ENCODE results near the gene MSI2.

MSI2 gene

DNA sequence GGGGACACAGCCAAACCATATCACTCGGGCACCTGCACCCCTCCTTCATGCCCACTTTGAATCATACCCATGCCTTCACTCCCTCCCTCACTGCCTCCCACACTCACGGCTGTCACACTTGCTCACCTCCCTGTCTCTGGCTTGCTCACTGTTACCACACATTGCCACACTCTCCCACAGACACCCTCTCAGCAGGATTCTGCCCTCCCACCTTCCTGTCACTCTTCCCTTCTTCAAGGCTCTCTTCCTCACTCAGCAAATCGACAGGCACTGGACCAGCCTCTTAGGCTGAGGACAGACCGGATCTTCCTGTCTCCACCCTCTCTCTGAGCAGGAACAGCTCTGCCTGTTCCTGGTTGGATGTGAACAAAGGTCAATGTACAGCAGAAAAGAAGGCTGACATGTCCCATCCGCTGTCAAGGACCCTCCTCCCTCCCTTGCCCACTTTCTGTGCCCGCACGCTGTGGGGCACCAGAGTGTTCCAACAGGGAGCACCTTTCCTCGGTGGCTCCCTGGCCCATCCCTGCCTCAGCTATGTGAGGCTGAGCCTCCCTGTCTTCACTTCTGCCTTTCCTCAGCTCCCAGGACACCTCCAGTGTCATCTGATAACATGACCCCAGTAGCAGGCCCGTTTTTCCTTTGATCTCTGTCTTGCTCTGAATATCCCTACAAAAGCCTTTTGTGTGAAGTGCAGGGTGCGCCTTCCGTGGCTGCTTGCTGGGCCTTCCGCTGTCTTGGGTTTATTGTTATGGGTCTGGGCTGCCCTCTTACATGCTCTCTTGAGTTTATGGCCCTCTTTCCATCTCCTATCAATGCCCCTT lies 441.8 kb downstream of the MSI2 start:
- DNase-seq: no peak

DNA sequence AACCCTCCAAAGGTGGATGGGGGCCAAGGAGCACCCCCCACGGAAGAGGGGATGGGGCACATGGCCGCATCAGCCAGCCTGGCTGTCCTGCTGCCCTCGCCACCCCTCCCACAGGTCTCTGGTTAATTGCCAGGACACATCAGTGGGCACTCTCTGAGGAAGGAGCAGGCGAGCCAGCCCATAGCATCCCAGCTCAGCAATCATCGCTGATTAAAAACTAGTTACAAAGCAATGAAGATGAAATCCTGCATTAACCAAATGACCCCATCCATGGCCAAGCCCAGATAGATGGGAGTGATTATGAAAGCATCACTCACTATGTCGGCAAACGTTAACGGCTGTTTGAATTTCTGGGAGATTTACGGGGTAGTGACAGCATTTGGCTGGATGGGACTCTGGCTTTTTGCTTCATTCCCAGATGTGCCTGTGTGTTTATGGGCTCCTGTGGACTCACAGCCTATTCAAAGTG lies 443.5 kb downstream of the MSI2 start:
- DNase-seq: no peak

DNA sequence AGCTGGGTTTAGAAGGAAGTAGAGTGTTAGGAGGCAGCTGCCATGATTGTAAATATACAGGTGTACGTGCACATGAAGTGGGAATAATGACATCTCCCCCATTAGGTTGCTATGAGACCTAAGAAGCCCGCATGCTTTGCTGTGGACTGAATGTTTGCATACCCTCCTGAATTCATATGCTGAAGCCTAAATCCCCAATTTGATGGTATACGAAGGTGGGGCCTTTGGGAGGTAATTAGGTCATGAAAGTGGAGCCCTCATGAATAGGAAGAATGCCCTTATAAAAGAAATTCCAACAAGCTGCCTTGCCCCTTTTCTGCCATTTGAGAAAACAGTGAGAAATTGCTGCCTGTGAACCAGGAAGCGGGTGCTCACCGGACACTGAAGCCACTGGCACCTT lies 444.8 kb downstream of the MSI2 start:
- no peak for DNase-seq

DNA sequence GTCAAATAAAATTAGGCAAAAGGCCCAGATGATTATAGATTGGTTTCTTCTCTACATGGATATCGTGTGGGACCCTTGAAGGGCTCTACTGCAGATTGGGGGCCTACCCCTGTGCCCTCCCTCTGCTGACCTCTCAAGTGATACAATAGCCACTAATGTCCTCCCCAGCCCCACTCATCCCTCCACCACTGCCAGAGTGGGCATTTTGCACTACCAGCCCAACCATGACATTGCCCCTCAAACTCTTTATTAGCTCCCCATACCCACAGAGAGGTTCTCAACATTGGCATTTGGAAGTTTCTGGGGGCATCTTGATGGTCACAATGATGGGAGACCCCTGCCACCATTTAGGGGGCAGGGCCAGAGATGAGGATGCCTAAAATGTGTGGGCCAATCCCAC lies 446.9 kb downstream of the MSI2 start:
- no peak for DNase-seq

DNA sequence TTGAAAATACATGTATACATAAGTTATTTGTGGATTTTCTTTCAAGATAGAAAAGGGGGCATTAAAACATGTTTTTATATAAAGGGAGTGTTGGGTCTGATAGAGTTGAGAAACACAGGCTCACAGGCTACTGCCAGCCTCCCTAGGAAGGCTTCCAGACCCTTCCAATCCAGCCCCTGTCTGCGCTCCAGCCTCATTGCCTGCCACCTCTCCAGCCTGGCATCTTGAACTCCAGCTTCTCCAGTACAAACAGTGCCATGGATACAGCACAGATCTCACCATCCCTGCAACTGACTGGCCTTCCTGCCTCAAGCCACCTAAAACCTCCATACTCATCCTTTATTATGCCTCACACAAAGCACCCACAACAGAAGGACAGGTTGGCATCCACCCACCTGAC lies 448.1 kb downstream of the MSI2 start:
- no peak for DNase-seq

DNA sequence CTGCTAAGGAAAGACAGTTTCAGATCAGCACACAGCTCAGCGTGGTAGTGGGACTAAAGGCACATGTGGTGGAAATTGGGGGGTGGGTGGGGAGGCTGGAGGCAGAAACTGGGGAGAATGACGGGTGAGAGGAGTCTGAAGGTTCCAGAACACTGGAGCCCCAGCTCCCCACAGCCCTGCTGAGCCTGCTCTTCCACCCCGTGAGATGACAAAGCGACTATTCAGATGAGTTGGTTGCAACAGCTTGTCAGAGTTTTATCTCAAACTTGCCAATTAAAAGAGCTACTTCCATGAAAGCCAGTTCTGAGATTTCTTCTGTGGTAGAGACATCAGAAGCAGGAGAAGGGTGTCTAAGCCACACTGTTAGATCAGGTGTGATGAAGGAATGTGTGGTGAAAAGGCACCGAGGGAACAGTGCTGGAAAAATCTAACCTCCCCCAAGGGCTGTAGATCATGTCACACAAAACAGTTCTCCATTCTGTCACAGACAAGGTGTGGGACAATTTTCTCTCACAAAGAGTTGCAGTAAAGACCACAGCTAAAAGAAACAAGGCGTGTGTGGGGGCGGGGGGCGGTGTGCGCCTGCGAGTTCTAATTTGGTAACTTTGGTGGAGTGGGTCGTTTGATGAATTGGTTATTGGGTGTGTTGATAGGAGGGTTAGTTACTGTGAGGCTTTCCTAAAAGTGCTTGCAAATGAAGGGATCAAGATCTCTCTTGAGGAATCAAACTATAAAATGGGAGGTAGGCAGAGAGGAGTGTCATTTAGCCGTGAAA lies 449.8 kb downstream of the MSI2 start:
- no peak for DNase-seq

DNA sequence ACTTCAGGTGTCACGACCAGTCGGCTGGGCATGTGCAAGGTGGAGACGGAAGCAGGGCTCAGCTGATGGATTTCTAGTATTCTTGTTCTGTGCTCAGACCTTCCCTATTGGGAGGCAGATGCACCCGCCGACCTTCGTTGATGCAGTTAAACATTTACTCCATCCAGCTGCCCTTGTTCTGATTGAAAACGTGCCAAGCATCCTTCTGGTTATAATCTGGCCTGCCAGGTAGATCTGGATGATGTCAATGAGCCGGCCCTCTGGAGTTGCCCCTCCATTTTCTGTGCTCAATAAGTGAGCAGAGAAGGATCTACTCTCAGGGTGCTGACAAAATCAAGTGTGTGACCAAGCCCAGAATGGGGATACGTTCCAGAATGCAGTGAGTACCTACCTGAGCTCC lies 450.4 kb downstream of the MSI2 start:
- no peak for DNase-seq

DNA sequence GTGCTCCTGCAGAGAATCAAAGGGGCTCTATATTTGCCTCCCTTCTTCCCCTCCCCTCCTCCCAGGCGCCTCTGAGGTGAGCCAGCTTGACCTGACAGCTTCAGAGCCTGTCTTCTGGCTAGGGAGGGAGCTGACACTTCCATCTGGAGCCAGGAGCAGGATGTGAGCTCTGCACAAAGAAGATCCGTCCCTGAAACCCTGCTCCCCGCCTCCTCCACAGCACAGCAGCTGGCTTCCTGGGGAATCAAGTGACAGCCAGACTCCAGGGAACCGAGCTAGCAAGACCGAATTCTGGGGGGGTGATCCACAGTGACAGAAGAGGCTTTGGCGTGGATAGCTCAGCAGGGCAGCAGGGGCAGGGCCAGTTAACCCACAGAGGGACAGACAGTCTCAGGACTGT lies 451.6 kb downstream of the MSI2 start:
- DNase-seq: no peak

DNA sequence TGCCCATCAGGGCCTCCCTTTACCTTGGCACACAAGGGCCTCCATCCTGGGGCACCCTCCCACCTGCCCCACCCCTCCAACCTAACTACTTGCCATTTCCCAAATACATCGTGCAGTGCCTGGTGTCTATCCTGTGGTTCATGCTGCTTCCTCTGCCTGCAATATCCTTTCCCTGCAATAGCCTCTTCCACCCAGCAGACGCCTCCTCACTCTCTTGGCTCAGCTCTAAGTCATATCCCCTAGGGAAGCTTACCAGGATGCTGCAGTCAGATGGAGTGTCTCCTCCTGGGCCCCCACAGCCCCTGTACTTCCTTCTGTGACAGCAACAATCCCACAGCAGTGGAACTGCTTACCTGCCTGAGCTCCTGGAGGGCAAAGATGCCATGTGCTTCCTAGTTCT lies 452.1 kb downstream of the MSI2 start:
- no peak for DNase-seq

DNA sequence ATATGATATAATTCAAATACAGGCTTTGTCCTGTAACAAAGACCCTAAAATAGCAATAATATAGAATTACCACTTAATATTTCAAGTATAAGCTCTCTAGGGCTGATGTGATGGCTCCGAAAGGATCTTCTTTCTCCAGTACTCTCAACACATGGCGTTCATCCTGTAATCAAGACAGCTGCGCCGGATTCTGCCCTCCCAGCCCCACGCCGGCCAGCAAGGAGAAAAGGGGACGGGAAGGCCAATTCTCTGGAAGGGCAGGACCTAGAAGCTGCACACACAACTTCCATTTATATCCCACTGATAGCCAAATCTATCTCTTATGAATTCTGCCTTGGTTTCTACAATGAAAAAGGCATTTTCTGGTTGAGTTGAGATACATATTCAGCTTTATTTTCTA lies 456.8 kb downstream of the MSI2 start:
- DNase-seq: no peak

DNA sequence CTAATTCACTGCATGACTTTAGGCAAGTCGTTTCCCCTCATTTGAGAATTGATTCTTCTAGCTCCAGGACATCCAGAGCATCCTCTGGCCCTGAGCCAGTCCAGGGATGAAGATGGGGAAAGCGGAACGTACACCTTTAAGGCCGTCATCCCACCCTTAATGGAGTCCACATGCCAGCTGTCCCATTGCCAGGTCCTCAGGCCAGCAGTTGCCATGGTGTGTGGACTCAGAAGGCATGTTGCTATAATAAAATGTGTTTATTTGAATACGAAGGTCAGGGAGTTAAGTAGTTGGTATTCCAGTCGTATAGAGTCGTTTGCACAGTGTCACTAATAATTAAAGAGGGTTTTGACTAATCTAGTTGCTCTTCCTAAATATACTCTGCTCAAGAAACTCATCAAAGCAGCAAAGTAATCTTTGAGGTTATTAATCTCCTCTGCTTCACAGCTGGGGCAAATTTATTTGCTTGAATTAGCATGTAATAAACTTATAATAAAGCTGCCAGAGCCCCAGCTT lies 458.4 kb downstream of the MSI2 start:
- DNase-seq: no peak

DNA sequence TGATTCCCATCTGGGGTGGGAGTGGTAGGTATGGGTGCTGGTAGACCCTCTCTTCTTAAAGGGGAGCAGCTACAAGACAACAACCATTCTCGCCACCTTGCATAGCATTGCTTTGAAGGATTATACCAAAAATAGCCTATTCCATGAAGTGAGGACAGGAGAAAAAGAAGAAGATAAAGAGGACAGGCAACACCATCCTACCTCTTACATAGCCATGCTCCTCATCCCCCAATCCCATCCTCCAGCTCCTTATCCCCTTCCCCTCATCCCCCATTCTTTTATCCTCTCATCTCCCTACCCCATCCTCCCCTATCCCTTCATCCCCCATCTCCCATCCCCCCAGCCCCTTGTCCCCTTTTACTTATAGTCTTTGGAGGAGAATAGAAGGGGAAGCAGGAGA lies 459.7 kb downstream of the MSI2 start:
- DNase-seq: no peak

DNA sequence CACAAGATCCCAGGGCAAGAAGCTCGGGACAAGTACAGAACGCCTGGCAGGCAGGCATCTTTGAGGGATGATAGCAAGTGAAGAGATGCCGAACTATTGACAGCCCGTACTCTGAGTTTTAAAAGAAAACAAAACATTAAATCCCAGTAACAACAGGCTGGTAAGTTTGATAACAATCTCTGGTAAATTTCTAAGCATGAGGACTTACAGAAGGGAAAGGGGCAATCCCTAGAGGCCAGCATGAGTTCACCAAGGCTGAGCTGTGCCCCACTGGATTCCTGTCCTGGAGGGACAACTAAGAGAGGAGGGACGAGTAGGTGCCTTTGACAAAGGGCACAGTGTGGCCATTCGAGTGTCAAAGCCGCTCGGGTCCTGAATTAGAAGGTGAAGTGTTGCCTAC lies 462.6 kb downstream of the MSI2 start:
- no peak for DNase-seq

DNA sequence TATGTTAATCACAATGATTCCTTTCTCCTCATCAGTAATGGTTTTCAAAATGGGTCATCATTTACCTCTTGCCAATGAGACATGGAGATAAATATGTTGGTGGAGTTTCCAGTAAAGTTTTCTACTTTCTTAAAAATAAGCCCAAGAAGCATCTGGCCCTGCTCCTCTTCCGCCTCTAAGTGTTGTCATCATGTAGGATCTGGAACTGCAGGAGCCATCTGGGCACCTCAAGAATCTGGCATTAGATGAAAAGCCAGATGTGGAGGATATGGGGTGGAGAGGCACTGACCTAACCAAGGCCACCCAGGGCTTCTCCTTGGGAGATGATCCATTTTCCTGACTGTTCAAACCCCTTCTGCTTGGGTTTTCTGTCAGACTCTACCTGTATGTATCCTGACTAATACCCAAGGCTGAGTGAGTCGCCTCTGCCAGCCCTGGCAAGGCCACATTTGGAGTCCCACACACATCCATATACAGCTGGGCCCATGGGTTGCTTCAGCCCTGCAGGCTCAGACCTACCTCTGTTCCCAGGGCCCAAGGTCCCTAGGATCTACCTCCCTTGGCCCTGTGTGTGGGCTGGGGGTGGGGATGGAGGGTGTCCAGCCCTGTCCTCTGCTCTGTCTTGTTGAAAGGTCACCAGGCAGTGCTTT lies 464.2 kb downstream of the MSI2 start:
- DNase-seq: no peak

DNA sequence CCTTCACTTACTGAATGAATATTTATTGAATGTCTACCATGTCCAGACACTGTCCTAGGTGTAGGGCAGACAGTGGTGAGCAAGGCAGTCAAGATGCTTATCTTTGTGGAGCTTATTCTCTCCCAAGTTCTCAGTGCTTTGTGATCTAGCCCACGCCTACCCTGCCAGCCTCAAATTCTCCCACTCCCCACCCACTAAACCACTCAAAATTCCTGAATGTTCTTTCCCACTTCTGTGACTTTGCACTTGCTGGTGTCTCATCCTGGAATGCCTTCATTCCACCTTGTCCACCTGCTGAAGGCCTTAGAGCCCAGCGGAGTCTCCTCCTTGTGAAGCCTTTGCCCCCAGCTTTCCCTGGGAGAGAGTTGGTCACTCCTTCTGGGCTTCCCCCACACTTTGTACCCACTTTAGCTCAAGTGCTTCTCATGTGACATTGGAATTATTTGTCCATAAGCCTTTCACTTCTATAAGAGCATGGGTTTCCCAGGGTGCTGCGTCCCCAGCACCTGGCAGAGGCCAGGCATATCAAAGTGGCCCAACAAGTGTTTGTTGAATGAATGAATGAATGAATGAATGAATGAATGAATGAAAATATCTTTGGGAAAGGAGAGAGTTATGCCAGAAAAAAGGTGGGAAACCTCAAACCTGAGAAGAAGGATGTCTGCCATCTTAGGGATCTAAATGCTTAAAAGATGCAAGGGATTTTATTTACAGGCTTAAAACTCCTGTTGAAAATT lies 465.8 kb downstream of the MSI2 start:
- DNase-seq: no peak

DNA sequence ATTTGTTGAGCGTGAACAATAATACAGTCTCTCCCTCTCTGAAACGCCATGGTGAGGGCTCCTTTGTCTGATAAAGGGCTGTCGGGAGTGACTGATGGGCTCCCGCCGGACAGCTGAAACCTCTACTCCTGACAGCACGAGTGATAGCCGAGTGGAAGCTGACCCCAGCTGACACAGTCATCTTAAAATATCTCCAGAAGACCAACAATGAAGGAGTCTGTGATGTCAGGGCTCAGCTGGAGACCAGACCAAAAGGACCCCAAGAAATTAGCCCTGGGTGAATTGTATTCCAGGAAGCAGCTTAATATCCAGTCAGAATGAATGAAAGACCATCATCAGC lies 466.4 kb downstream of the MSI2 start:
- DNase-seq: no peak

DNA sequence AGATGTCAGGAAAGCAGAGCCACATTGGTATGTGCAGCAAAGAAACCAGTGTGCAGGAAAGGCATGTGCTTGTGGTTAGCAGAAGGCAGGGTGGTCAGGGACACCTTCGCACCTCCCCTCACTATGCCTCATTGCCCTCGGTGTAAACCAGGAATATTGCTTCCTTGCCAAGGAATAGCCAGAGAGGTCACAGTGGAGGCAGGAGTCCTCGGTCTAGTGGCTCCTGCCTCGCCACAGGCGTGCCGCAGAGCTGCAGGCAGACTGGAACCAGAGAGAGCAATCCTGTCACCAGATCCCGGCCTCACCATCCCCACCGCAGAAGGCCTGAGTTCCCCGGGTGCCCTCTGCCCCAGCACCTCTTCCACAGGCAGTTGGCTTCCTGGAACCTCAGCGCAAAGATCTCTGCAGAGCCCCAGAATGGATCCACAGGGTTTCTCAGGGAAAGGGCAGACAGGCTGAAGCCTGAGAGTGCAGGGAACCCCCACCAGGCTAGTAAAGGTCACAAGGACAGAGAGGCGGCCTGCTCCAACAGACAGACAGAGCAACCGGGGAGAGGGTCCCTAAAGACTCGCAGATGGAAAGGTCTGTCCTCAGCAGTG lies 467.2 kb downstream of the MSI2 start:
- no peak for DNase-seq

DNA sequence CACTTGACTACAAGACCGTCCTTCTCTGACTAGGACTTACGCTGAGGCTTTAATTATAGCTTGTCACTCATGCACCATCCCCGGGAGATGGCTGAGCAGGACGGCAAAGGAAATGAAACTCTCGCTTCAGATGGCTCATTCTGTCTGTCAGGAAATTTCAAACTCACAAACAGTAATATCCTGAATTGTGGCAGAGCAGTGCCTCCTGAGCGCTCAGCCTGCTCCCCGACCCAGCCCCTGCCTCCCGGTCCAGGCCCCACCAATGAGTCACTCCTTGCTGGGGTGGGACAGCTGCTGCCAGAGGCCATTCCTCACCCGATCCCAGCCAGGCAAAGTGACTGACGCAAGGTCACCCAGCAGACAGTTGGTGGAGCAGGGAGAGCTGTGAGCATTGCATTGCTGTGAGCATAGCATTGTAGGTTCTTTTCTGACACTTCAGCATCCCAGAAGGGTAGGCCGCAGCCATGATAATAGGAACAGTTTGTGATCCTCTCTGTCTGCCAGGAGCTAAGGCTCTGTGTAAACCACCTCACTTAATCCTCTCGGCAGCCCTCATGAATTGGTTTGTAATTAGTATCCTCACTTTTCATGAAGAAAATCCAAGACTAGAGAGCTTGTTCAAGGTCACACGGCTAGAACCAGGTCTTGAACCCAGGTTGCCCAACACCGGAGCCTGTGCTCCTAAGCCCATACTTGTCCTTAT lies 467.9 kb downstream of the MSI2 start:
- DNase-seq: peak; percentile 19

DNA sequence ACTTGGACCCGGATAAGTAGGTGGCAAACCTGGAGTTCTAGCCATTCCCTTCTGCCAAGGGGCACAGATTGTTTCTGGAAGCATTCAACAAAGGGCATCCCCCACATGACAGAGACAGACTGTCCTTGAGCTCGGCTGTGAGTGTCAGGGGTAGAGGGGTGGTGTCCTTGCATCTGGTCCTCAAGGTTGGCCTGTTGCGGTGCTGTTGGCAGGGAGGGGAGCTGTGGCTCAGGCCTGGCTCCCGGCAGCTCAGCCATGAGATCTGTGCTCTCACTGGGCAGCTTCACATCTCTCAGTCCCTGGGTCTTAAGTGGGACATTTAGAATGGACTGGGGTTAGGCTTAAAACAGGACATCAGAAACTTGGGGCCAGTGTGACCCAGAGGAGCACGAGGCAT lies 468.4 kb downstream of the MSI2 start:
- no peak for DNase-seq

DNA sequence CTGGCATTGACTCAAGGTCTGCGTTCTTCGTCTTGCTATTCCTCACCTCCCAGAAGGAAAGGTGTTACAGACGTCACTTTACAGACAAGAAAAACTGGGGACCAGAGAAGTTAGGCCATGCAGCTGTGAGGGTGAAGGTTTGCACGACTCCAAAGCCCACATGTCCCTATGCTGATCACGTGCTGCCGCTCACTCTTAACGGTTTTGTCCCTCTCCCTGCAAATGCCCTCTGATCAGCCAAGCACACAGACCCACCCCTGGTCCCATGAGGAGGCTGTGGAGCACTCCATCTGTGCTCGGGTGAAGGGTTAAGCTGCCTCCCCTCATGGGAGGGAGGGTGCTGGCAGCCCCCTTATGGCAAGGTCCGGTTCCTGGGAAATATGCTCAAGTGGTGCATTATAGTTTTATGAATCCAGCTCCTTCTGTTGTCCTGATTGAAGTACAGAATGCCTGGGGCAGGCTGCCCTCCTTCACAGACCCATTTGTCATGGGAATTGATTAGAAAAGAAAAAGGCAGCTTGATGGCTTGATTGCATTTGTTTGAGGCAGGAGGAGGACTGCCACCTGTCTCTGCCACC lies 470.0 kb downstream of the MSI2 start:
- DNase-seq: no peak

DNA sequence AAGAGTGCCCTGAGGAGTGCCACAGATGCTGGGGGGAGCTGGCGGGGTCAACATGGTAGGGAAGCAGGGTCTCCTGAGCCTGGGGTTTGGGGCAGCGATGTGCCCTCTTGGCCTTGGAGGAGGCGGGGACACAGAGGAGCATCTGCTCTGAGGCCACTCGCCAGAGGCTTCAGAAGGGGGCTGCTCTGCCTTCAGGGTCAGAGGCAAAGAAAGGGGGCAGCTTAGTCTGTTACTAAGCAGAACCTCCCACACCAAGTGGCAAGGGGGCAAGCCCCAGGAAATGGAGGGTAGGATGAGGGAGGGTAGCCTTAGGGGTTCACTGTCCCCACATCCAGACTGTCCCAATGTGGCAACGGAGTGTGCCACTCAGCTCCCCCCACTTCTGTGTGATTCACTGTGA lies 470.5 kb downstream of the MSI2 start:
- no peak for DNase-seq

Data from fibroblast of skin of scalp (primary cell).